Astrocyte (in vitro differentiated cells and primary cell): ENCODE measurements around the gene MIER1. TPM values are rescaled to one million over a fixed set of nuclear protein-coding genes. Genes with fewer than 3 reads are reported as not detected.
"Not testable (repeated sequence)": the region's sequence is repeated elsewhere in the genome, so short reads cannot be mapped to it uniquely, and the experiment has no call there.

Experiments used
- DNase-seq: peaks from one replicate; pipeline ENCODE4 v3.0.0-alpha.2; 2010; ENCODE audit warnings: low read depth
- FAIRE-seq: peaks from 2 replicates; lab custom pipeline; 2011; peaks lifted over from hg19 to GRCh38; lab: Jason Lieb, UNC
- H2AFZ ChIP-seq: 2 replicates; pipeline ENCODE4 v1.6.0; 2012; ENCODE audit warnings: low read depth, low read length, inconsistent platforms
- H3K27ac ChIP-seq: 2 replicates; pipeline ENCODE4 v1.5.1; 2011; ENCODE audit warnings: low read depth, low read length, inconsistent platforms
- H3K27me3 ChIP-seq: 2 replicates; pipeline ENCODE4 v1.6.0; 2011; ENCODE audit warnings: low read length, inconsistent platforms; ENCODE audit not compliant: insufficient read depth
- H3K36me3 ChIP-seq: 2 replicates; pipeline ENCODE4 v1.5.1; 2011; ENCODE audit warnings: low read length, inconsistent platforms; ENCODE audit not compliant: insufficient read depth
- H3K4me1 ChIP-seq: 2 replicates; pipeline ENCODE4 v1.5.1; 2011; ENCODE audit warnings: low read length, inconsistent platforms; ENCODE audit not compliant: insufficient read depth
- H3K4me2 ChIP-seq: 2 replicates; pipeline ENCODE4 v1.6.0; 2012; ENCODE audit warnings: low read length, inconsistent platforms
- H3K4me3 ChIP-seq: 2 replicates; pipeline ENCODE4 v1.5.1; 2011; ENCODE audit warnings: low read depth, mild to moderate bottlenecking, low read length, inconsistent platforms; ENCODE audit not compliant: insufficient read depth
- H3K79me2 ChIP-seq: 2 replicates; pipeline ENCODE4 v1.6.0; 2012; ENCODE audit warnings: mild to moderate bottlenecking, low read length, inconsistent platforms; ENCODE audit not compliant: insufficient read depth
- H3K9ac ChIP-seq: 2 replicates; pipeline ENCODE4 v1.6.0; 2012; ENCODE audit warnings: mild to moderate bottlenecking, low read length, inconsistent platforms
- H3K9me3 ChIP-seq: 2 replicates; pipeline ENCODE4 v1.5.1; 2012; ENCODE audit warnings: low read depth, mild to moderate bottlenecking, low read length, inconsistent platforms; ENCODE audit not compliant: insufficient read depth
- H4K20me1 ChIP-seq: 2 replicates; pipeline ENCODE4 v1.6.0; 2012; ENCODE audit warnings: low read length, inconsistent platforms; ENCODE audit not compliant: insufficient read depth
- H3K27ac Mint-ChIP-seq: one replicate; pipeline ENCODE4 v1.8.0; 2021; ENCODE audit warnings: mild to moderate bottlenecking, mixed read lengths; ENCODE audit not compliant: unreplicated experiment
- H3K27me3 Mint-ChIP-seq: one replicate; pipeline ENCODE4 v1.8.0; 2021; ENCODE audit warnings: low read depth, mixed read lengths; ENCODE audit not compliant: unreplicated experiment
- H3K36me3 Mint-ChIP-seq: one replicate; pipeline ENCODE4 v1.8.0; 2021; ENCODE audit warnings: low read depth, mixed read lengths; ENCODE audit not compliant: unreplicated experiment
- H3K4me1 Mint-ChIP-seq: one replicate; pipeline ENCODE4 v1.8.0; 2021; ENCODE audit warnings: low read depth, mixed read lengths; ENCODE audit not compliant: unreplicated experiment
- H3K4me3 Mint-ChIP-seq: one replicate; pipeline ENCODE4 v1.8.0; 2021; ENCODE audit warnings: mild to moderate bottlenecking, moderate library complexity, mixed read lengths; ENCODE audit not compliant: unreplicated experiment
- H3K9me3 Mint-ChIP-seq: one replicate; pipeline ENCODE4 v1.8.0; 2021; ENCODE audit warnings: mild to moderate bottlenecking, mixed read lengths; ENCODE audit not compliant: unreplicated experiment
- CTCF ChIP-seq: IDR thresholded peaks from 2 replicates; pipeline ENCODE4 v1.5.1; 2011; ENCODE audit warnings: low read depth, mild to moderate bottlenecking, inconsistent platforms, low read length, moderate library complexity; ENCODE audit not compliant: insufficient read depth
- EZH2 ChIP-seq: IDR thresholded peaks from 2 replicates; pipeline ENCODE4 v1.6.1; 2012; ENCODE audit warnings: mild to moderate bottlenecking, low read length, inconsistent platforms; ENCODE audit not compliant: insufficient read depth
- total RNA-seq: library from RNA; stranded (reverse); gene quantifications from 2 replicates; pipeline ENCODE4 v1.2.1, GENCODE V29; 2021

The MIER1 gene
- total RNA-seq, 1 donor from 2014 or later = 40.2 TPM

DNA sequence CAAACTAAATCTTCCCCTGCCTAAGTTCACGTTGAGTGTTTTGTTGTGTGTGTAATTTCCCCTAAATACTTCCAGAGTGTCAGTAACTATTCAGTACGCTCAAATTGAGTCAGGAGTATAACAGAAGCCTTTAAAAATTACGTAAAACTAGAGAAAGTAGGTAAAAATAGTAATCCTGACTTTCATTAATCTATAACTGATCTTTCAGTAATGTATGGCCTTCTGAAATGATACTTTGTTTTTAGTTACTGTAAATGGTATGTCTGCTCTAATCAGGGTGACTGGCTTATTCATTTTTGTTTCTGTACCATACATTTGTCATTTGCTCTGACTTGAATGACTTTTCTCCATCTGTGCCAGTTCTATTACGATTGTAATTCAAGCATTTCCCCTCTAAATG lies 29.4 kb downstream of the MIER1 start:
- Histone ChIP-seq H2AFZ (no peak overlapping the region), H3K27ac (no peak overlapping the region), H3K4me2 (no peak overlapping the region), H3K9me3 (no peaks in the 10 kb centered on the region), H3K4me1 (no peaks in the 10 kb centered on the region), H3K79me2 (peaks cover 63% of the 10 kb centered on the region), H3K36me3 (peaks cover 28% of the 10 kb centered on the region), H3K27me3 (no peaks in the 10 kb centered on the region), H3K4me3 (no peak overlapping the region), H4K20me1 (peaks cover 42% of the 10 kb centered on the region), H3K9ac (no peak overlapping the region)
- no peaks in the 10 kb centered on the region for H3K27me3 Mint-ChIP-seq
- TF ChIP-seq EZH2 (no peak), CTCF (no peak)
- DNase-seq (no peak), FAIRE-seq (no peak)
- peaks cover 15% of the 10 kb centered on the region for H3K4me1 Mint-ChIP-seq
- H3K4me3 Mint-ChIP-seq = no peak overlapping the region
- peaks cover 9% of the 10 kb centered on the region for H3K36me3 Mint-ChIP-seq
- no peaks in the 10 kb centered on the region for H3K9me3 Mint-ChIP-seq
- H3K27ac Mint-ChIP-seq = no peak overlapping the region

GRCh38 chr1:66957938-66958337 lies 33.1 kb downstream of the MIER1 start:
- DNase-seq = no peak
- FAIRE-seq = no peak
- H3K36me3 Mint-ChIP-seq = peaks cover 9% of the 10 kb centered on the region
- no peaks in the 10 kb centered on the region for H3K4me1 Mint-ChIP-seq
- H3K27me3 ChIP-seq = no peaks in the 10 kb centered on the region
- H3K9ac ChIP-seq = no peak overlapping the region
- TF ChIP-seq CTCF = no peak
- TF ChIP-seq EZH2 = no peak
- no peaks in the 10 kb centered on the region for H3K9me3 ChIP-seq
- peaks cover 46% of the 10 kb centered on the region for H3K79me2 ChIP-seq
- no peak overlapping the region for H3K4me3 ChIP-seq
- no peak overlapping the region for H3K4me3 Mint-ChIP-seq
- no peaks in the 10 kb centered on the region for H3K4me1 ChIP-seq
- H4K20me1 ChIP-seq = peaks cover 32% of the 10 kb centered on the region
- H3K27ac Mint-ChIP-seq = no peak overlapping the region
- H3K27ac ChIP-seq = no peak overlapping the region
- no peaks in the 10 kb centered on the region for H3K9me3 Mint-ChIP-seq
- H2AFZ ChIP-seq = no peak overlapping the region
- H3K27me3 Mint-ChIP-seq = no peaks in the 10 kb centered on the region
- no peak overlapping the region for H3K4me2 ChIP-seq
- H3K36me3 ChIP-seq = peaks cover 43% of the 10 kb centered on the region

DNA sequence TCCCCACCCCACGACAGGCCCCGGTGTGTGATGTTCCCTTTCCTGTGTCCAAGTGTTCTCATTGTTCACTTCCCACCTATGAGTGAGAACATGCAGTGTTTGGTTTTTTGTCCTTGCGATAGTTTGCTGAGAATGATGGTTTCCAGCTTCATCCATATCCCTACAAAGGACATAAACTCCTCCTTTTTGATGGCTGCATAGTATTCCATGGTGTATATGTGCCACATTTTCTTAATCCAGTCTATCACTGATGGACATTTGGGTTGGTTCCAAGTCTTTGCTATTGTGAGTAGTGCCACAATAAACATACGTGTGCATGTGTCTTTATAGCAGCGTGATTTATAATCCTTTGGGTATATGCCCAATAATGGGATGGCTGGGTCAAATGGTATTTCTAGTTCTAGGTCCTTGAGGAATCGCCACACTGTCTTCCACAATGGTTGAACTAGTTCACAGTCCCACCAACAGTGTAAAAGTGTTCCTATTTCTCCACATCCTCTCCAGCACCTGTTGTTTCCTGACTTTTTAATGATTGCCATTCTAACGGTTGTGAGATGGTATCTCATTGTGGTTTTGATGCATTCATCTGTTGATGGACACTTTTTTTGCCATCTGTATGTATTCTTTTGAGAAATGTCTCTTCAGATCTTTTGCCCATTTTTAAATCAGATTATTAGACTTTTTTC lies 41.5 kb downstream of the MIER1 start:
- FAIRE-seq, H3K27me3 Mint-ChIP-seq, H3K4me1 ChIP-seq, H3K4me3 ChIP-seq, H3K9ac ChIP-seq, H3K27ac Mint-ChIP-seq, DNase-seq, H3K4me2 ChIP-seq, H3K4me1 Mint-ChIP-seq, H3K4me3 Mint-ChIP-seq, H3K79me2 ChIP-seq, H3K9me3 ChIP-seq, H3K27me3 ChIP-seq, H2AFZ ChIP-seq, H3K27ac ChIP-seq, H4K20me1 ChIP-seq, H3K9me3 Mint-ChIP-seq: not testable (repeated sequence)
- peaks cover 19% of the 10 kb centered on the region for H3K36me3 Mint-ChIP-seq
- H3K36me3 ChIP-seq = peaks cover 34% of the 10 kb centered on the region
